NCI-H128 (cell line): ENCODE measurements around the gene CDC26.
A peak's percentile ranks its signal among the peaks of the same experiment; 100 is the strongest.

Experiments used
- DNase-seq: peaks from one replicate; lab custom pipeline; 2025; ENCODE audit not compliant: unreplicated experiment; lab: John Stamatoyannopoulos, UW

CDC26 gene

GRCh38 chr9:113275157-113276131 is at the start of gene CDC26, which contains the start of gene PRPF4:
Gene CDC26, minus strand, starts transcription at chr9:113275572. Its CDS starts 3,065 bp downstream, at chr9:113272507.
Gene PRPF4, plus strand, starts transcription at chr9:113275658. Its CDS starts 86 bp downstream, at chr9:113275744.
- DNase-seq, result peak; percentile 95

- no peak for DNase-seq
Observed at GRCh38 chr9:113322671-113323070, 47.3 kb upstream of the CDC26 start.

GRCh38 chr9:113320051-113320450 is 44.7 kb upstream of the CDC26 start:
- DNase-seq, result no peak

- no peak for DNase-seq
Observed at GRCh38 chr9:113319054-113319453, 43.7 kb upstream of the CDC26 start.

GRCh38 chr9:113317777-113318176 is 42.4 kb upstream of the CDC26 start:
- DNase-seq, result no peak

- DNase-seq, result no peak
Observed at GRCh38 chr9:113316030-113316429, 40.7 kb upstream of the CDC26 start.

GRCh38 chr9:113315231-113315630 is 39.9 kb upstream of the CDC26 start:
- DNase-seq, result no peak

- DNase-seq, result no peak
Observed at GRCh38 chr9:113313261-113313660, 37.9 kb upstream of the CDC26 start.

GRCh38 chr9:113311961-113312360 is 36.6 kb upstream of the CDC26 start:
- no peak for DNase-seq

- DNase-seq, result no peak
Observed at GRCh38 chr9:113310538-113310937, 35.2 kb upstream of the CDC26 start.

- DNase-seq, result no peak
Observed at GRCh38 chr9:113309204-113309813, 33.9 kb upstream of the CDC26 start.

GRCh38 chr9:113307396-113307975 is 32.1 kb upstream of the CDC26 start:
- DNase-seq, result no peak

- DNase-seq, result no peak
Observed at GRCh38 chr9:113306566-113306965, 31.2 kb upstream of the CDC26 start.

- no peak for DNase-seq
Observed at GRCh38 chr9:113302792-113303418, 27.5 kb upstream of the CDC26 start, which contains the start of gene RNF183. Gene RNF183, minus strand, starts transcription at chr9:113303376. Its CDS starts 5,192 bp downstream, at chr9:113298184.

- no peak for DNase-seq
Observed at GRCh38 chr9:113301548-113301947, 26.2 kb upstream of the CDC26 start.

- peak; percentile 15 for DNase-seq
Observed at GRCh38 chr9:113299800-113300292, 24.5 kb upstream of the CDC26 start.

GRCh38 chr9:113298924-113299770 is 23.8 kb upstream of the CDC26 start:
- peak; percentile 85 for DNase-seq

- DNase-seq, result no peak
Observed at GRCh38 chr9:113298311-113298710, 22.9 kb upstream of the CDC26 start.

GRCh38 chr9:113296796-113297558 is 21.6 kb upstream of the CDC26 start:
- no peak for DNase-seq
